HEK293T (cell line): Measurements from ENCODE around the gene STAC2.

ENCODE experiments used
- ARNT ChIP-seq: fragments of 450-650 bp; IDR thresholded peaks from 2 replicates; pipeline ENCODE4 v1.6.1; 2017; ENCODE audit warnings: mild to moderate bottlenecking
- BHLHE40 ChIP-seq: fragments of 450-650 bp; IDR thresholded peaks from 2 replicates; pipeline ENCODE4 v1.6.1; 2016; ENCODE audit warnings: mild to moderate bottlenecking, moderate library complexity, borderline replicate concordance
- CTBP1 ChIP-seq: fragments of 450-650 bp; IDR thresholded peaks from 2 replicates; pipeline ENCODE4 v1.6.1; 2016; ENCODE audit warnings: borderline replicate concordance
- FOXA1 ChIP-seq: fragments of 450-650 bp; IDR thresholded peaks from 2 replicates; pipeline ENCODE4 v1.6.1; 2016; ENCODE audit warnings: mild to moderate bottlenecking
- FOXK2 ChIP-seq: fragments of 450-650 bp; IDR thresholded peaks from 2 replicates; pipeline ENCODE4 v1.6.1; 2016; ENCODE audit warnings: mild to moderate bottlenecking
- FOXM1 ChIP-seq: fragments of 450-650 bp; IDR thresholded peaks from 2 replicates; pipeline ENCODE4 v1.6.1; 2017; ENCODE audit warnings: mild to moderate bottlenecking, borderline replicate concordance
- HDGF ChIP-seq: fragments of 450-650 bp; IDR thresholded peaks from 2 replicates; pipeline ENCODE4 v1.6.1; 2017; ENCODE audit warnings: antibody characterized with exemption, borderline replicate concordance
- LEF1 ChIP-seq: fragments of 450-650 bp; IDR thresholded peaks from 2 replicates; pipeline ENCODE4 v1.6.1; 2017; ENCODE audit warnings: mild to moderate bottlenecking, borderline replicate concordance
- NFRKB ChIP-seq: fragments of 450-650 bp; IDR thresholded peaks from 2 replicates; pipeline ENCODE4 v1.6.1; 2016; ENCODE audit warnings: mild to moderate bottlenecking, moderate library complexity
- SP1 ChIP-seq: fragments of 450-650 bp; IDR thresholded peaks from 2 replicates; pipeline ENCODE4 v1.6.1; 2017
- ZNF384 ChIP-seq: fragments of 450-650 bp; IDR thresholded peaks from 2 replicates; pipeline ENCODE4 v1.6.1; 2016

- no peak for TF ChIP-seq FOXK2
- TF ChIP-seq NFRKB = no peak
- TF ChIP-seq BHLHE40 = no peak
- no peak for TF ChIP-seq SP1
- TF ChIP-seq LEF1 = no peak
- TF ChIP-seq FOXM1 = no peak
- TF ChIP-seq HDGF = no peak
- no peak for TF ChIP-seq CTBP1
- TF ChIP-seq ARNT = no peak
- no peak for TF ChIP-seq FOXA1
- no peak for TF ChIP-seq ZNF384
These were observed 1.6 kb downstream of the STAC2 start for GRCh38 chr17:39223907-39224777.
